GM12875 (cell line): ENCODE results near the gene XPNPEP1.

Experiments used
- H3K4me3 ChIP-seq: one replicate; pipeline ENCODE4 v1.5.1; 2011; ENCODE audit warnings: low read depth, low read length, control low read depth
- CTCF ChIP-seq: IDR thresholded peaks from 2 replicates; pipeline ENCODE4 v1.5.1; 2011; ENCODE audit warnings: low read depth, mild to moderate bottlenecking, control low read depth, inconsistent platforms, low read length, moderate library complexity, borderline replicate concordance; ENCODE audit not compliant: insufficient read depth

Gene XPNPEP1

GRCh38 chr10:109947111-109947920, 24.0 kb upstream of the XPNPEP1 start:
- TF ChIP-seq CTCF: no peak
- no peak overlapping the region for H3K4me3 ChIP-seq

- no peak overlapping the region for H3K4me3 ChIP-seq
- TF ChIP-seq CTCF: no peak
Observed at GRCh38 chr10:109946680-109947079, 23.4 kb upstream of the XPNPEP1 start.

- no peak overlapping the region for H3K4me3 ChIP-seq
- no peak for TF ChIP-seq CTCF
Observed at GRCh38 chr10:109945473-109946177, 22.3 kb upstream of the XPNPEP1 start.

GRCh38 chr10:109944613-109945012, 21.3 kb upstream of the XPNPEP1 start:
- no peak overlapping the region for H3K4me3 ChIP-seq
- TF ChIP-seq CTCF: no peak

- TF ChIP-seq CTCF: no peak
- H3K4me3 ChIP-seq: no peak overlapping the region
Observed at GRCh38 chr10:109941236-109941862, 18.0 kb upstream of the XPNPEP1 start.

- H3K4me3 ChIP-seq: no peak overlapping the region
- no peak for TF ChIP-seq CTCF
Observed at GRCh38 chr10:109940553-109940952, 17.2 kb upstream of the XPNPEP1 start.

GRCh38 chr10:109940117-109940516, 16.8 kb upstream of the XPNPEP1 start:
- TF ChIP-seq CTCF: no peak
- no peak overlapping the region for H3K4me3 ChIP-seq
